B cell (primary cell): ENCODE measurements around the gene HS6ST2. TPM values are rescaled to one million over a fixed set of nuclear protein-coding genes. Genes with fewer than 3 reads are reported as not detected.

Experiments
- ATAC-seq: fragments of 200-7000 bp; cut with Tn5 transposase; one replicate; pipeline ENCODE4 v1.10.0; 2021; ENCODE audit warnings: low read depth, mild to moderate bottlenecking, moderate number of reproducible peaks, moderate library complexity
- CTCF ChIA-PET: fragments of 350-600 bp; sonication (Branson Sonifier 250); formaldehyde crosslinking; loops from one replicate; lab custom pipeline; 2021; ENCODE audit warnings: antibody characterized with exemption, inconsistent platforms; lab: Charles Lee
- POLR2A ChIA-PET: fragments of 350-600 bp; sonication (Branson Sonifier 250); formaldehyde crosslinking; loops from one replicate; lab custom pipeline; 2021; ENCODE audit warnings: antibody characterized with exemption; lab: Charles Lee
- DNase-seq: peaks from one replicate; pipeline ENCODE4 v3.0.0; 2013
- H2AFZ ChIP-seq: 2 replicates; pipeline ENCODE4 v1.6.1; 2012; ENCODE audit warnings: mild to moderate bottlenecking, low read depth, low read length; ENCODE audit not compliant: insufficient read depth, poor library complexity, severe bottlenecking
- H3K27ac ChIP-seq, 2 donors: 1 replicate in 1 of 2; 2 replicates in 1 of 2; pipeline ENCODE4 v1.5.1; 2012 to 2013; ENCODE audit warnings: low read length in 2 of 2, mild to moderate bottlenecking in 2 of 2, moderate library complexity in 1 of 2
- H3K27me3 ChIP-seq, 4 experiments: fragments of 200-600 bp in 1 of 4; sonication (generic) in 1 of 4; replicated peaks in 1 of 4; 1 replicate in 2 of 4; 2 replicates in 2 of 4; pipeline versions ENCODE4 v1.6.1 to v1.7.0; 2013 to 2016; ENCODE audit warnings: low read length in 3 of 4, mild to moderate bottlenecking in 2 of 4, mixed read lengths in 1 of 4, moderate library complexity in 1 of 4; ENCODE audit not compliant: insufficient read depth in 4 of 4, control insufficient read depth in 3 of 4; ENCODE audit errors: control extremely low read depth in 1 of 4
- H3K36me3 ChIP-seq, 2 experiments: replicated peaks in 1 of 2; 1 replicate in 1 of 2; 2 replicates in 1 of 2; pipeline versions ENCODE4 v1.6.1 to v1.7.1; 2013; ENCODE audit warnings: low read length in 1 of 2; ENCODE audit not compliant: insufficient read depth in 2 of 2, control insufficient read depth in 1 of 2; ENCODE audit errors: control extremely low read depth in 1 of 2, extremely low read depth in 1 of 2
- H3K4me1 ChIP-seq, 2 donors: fragments of 200-600 bp in 1 of 2; sonication (generic) in 1 of 2; 1 replicate in 1 of 2; 2 replicates in 1 of 2; pipeline versions ENCODE4 v1.5.1 to v1.6.1; 2013 to 2017; ENCODE audit warnings: low read length in 2 of 2; ENCODE audit not compliant: control insufficient read depth in 2 of 2, insufficient read depth in 2 of 2
- H3K4me2 ChIP-seq: replicated peaks from 2 replicates; pipeline ENCODE3; 2012; ENCODE audit warnings: mild to moderate bottlenecking, low read depth, low read length; ENCODE audit not compliant: poor library complexity, severe bottlenecking
- H3K4me3 ChIP-seq, 5 experiments: fragments of 200-600 bp in 1 of 5; sonication (generic) in 1 of 5; 1 replicate in 3 of 5; 2 replicates in 2 of 5; pipeline versions ENCODE4 v1.5.1 to v1.7.0; 2011 to 2016; ENCODE audit warnings: low read length in 4 of 5, mild to moderate bottlenecking in 4 of 5, low read depth in 2 of 5, control low read depth in 1 of 5, moderate library complexity in 1 of 5; ENCODE audit not compliant: insufficient read depth in 1 of 5; ENCODE audit errors: control extremely low read depth in 1 of 5, extremely low read depth in 1 of 5
- H3K79me2 ChIP-seq: fragments of 200-600 bp; sonication (generic); one replicate; pipeline ENCODE4 v1.6.0; 2016; ENCODE audit warnings: low read length; ENCODE audit not compliant: control insufficient read depth, insufficient read depth
- H3K9ac ChIP-seq: fragments of 200-600 bp; sonication (generic); 2 replicates; pipeline ENCODE4 v1.6.1; 2017; ENCODE audit warnings: mild to moderate bottlenecking, low read length, moderate library complexity
- H3K9me3 ChIP-seq, 3 donors: one replicate each; pipeline versions ENCODE4 v1.6.1 to v1.7.1; 2013; ENCODE audit warnings: low read length in 2 of 3; ENCODE audit not compliant: control insufficient read depth in 2 of 3, insufficient read depth in 1 of 3; ENCODE audit errors: control extremely low read depth in 1 of 3
- H4K20me1 ChIP-seq: 2 replicates; pipeline ENCODE4 v1.6.0; 2012; ENCODE audit warnings: mild to moderate bottlenecking, low read length; ENCODE audit not compliant: insufficient read depth, control insufficient read depth, poor library complexity, severe bottlenecking
- H3K27ac Mint-ChIP-seq: one replicate; pipeline ENCODE4 v1.8.0; 2021; ENCODE audit warnings: mixed read lengths
- H3K27me3 Mint-ChIP-seq: one replicate; pipeline ENCODE4 v1.8.0; 2021; ENCODE audit warnings: mixed read lengths
- H3K4me1 Mint-ChIP-seq: one replicate; pipeline ENCODE4 v1.8.0; 2021; ENCODE audit warnings: mixed read lengths
- H3K4me3 Mint-ChIP-seq: one replicate; pipeline ENCODE4 v1.8.0; 2021; ENCODE audit warnings: mixed read lengths
- H3K9me3 Mint-ChIP-seq: one replicate; pipeline ENCODE4 v1.8.0; 2022; ENCODE audit warnings: mixed read lengths; ENCODE audit not compliant: insufficient read depth
- EZH2 ChIP-seq: IDR thresholded peaks from 2 replicates; pipeline ENCODE4 v1.6.1; 2012; ENCODE audit warnings: borderline replicate concordance, low read depth, mild to moderate bottlenecking, moderate library complexity, low read length; ENCODE audit not compliant: insufficient read depth, poor library complexity, severe bottlenecking
- whole genome bisulfite sequencing: methylation state at CpG from one replicate; pipeline ENCODE4 v1.1.5; 2013; ENCODE audit warnings: missing lambda C conversion rate; ENCODE audit not compliant: insufficient coverage; 5-methylcytosine and 5-hydroxymethylcytosine counted together
- intact Hi-C: fragments of 100-400 bp; cut with micrococcal nuclease; formaldehyde crosslinking; loops from one replicate; pipeline ENCODE4 v1.10.0; 2022
- polyA plus RNA-seq: library from polyadenylated mRNA; depleted of rRNA; stranded (reverse); fragments of >200 nt; gene quantifications from 2 replicates; pipeline ENCODE4 v1.2.3, GENCODE V29; 2012
- total RNA-seq, 2 donors: library from RNA; stranded (reverse); fragments of 120-200 nt in 1 of 2; gene quantifications; 1 replicate in 1 of 2; 2 replicates in 1 of 2; pipeline versions ENCODE4 v1.2.3 to v1.2.4, GENCODE V29; 2013 to 2022
- TF ChIP-seq, protein P1 (sequence below): fragments of 200-600 bp; IDR thresholded peaks from one replicate; pipeline ENCODE4 v1.8.0; 2022; ENCODE audit warnings: antibody characterized with exemption, mild to moderate bottlenecking

Gene HS6ST2
- total and polyA plus RNA-seq, 2 donors (not counting 1 experiment from before 2014, with no cell fraction given) = not detected

DNA sequence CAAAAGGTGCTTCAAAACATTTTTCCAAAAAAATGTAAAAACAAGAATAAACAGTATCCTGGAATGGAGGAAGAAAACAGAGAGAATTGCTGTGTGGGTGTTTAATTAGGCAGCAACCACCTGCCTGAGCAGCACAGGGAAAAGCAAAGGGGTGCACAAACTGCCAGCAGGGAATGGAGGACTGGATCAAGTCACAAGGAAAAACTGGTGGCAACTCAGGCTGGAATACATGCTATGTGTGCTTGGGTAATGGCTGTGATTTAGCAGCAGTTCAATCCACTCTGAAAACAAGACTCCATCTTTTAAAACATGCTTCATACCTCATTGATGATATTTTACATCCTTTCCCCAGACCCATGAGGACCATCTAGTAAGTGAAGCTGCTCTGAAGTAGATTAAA is 179.5 kb downstream of the HS6ST2 start:
- Histone ChIP-seq H4K20me1 (no peaks in the 10 kb centered on the region), H3K4me2 (no peak overlapping the region), H2AFZ (no peak overlapping the region), H3K27me3 (no peaks in the 10 kb centered on the region), H3K4me3 (no peak overlapping the region), H3K27ac (no peak overlapping the region), H3K4me1 (no peaks in the 10 kb centered on the region), H3K9ac (no peak overlapping the region), H3K79me2 (no peaks in the 10 kb centered on the region), H3K9me3 (no peaks in the 10 kb centered on the region), H3K36me3 (no peaks in the 10 kb centered on the region)
- Mint-ChIP-seq H3K4me1 (peaks cover 2% of the 10 kb centered on the region), H3K9me3 (no peaks in the 10 kb centered on the region), H3K27ac (no peak overlapping the region), H3K4me3 (no peak overlapping the region), H3K27me3 (no peaks in the 10 kb centered on the region)
- no peak for DNase-seq
- ChIA-PET POLR2A (no interaction called here), CTCF (no interaction called here)
- ATAC-seq = no peak
- TF ChIP-seq EZH2 = no peak
- TF ChIP-seq, protein P1, sequence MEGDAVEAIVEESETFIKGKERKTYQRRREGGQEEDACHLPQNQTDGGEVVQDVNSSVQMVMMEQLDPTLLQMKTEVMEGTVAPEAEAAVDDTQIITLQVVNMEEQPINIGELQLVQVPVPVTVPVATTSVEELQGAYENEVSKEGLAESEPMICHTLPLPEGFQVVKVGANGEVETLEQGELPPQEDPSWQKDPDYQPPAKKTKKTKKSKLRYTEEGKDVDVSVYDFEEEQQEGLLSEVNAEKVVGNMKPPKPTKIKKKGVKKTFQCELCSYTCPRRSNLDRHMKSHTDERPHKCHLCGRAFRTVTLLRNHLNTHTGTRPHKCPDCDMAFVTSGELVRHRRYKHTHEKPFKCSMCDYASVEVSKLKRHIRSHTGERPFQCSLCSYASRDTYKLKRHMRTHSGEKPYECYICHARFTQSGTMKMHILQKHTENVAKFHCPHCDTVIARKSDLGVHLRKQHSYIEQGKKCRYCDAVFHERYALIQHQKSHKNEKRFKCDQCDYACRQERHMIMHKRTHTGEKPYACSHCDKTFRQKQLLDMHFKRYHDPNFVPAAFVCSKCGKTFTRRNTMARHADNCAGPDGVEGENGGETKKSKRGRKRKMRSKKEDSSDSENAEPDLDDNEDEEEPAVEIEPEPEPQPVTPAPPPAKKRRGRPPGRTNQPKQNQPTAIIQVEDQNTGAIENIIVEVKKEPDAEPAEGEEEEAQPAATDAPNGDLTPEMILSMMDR = no peak
- intact Hi-C loops = no loop called here

DNA sequence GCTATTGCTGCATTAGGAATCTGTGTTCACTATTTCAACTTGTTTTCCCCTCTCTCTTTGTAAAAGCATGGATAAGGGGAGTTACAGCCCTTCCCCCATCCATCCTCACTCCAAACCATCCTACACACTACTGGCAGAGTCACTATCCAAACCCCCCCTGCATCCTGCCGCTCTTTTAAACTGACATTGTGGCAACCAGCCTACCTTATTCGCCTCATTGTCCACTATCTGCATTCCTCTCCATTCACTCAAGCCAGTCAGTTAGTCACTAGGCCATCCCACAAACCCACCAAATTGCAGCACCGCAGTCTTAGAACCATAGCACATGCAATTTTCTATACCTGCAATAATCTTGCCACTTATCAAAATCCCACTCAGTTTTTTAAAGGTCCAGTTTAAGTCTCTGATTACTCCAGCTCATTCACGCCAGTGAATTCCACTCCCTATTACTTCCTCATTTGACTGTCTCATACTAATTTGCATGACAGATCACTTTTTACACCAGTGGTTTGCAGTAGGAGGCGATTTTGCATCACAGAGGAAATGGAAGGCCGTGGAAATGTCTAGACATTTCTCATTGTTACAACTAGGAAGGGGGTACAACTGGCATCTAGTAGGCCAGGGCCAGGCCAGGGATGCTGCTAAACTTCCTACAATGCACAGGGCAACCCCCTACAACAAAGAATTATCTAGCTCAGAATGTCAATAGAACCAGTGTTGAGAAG is 181.8 kb downstream of the HS6ST2 start:
- no peaks in the 10 kb centered on the region for H3K79me2 ChIP-seq
- TF ChIP-seq EZH2 = no peak
- TF ChIP-seq, protein P1 = no peak
- no peaks in the 10 kb centered on the region for H3K36me3 ChIP-seq
- no peak overlapping the region for H3K4me3 Mint-ChIP-seq
- no peak overlapping the region for H3K4me2 ChIP-seq
- DNase-seq = no peak
- no peaks in the 10 kb centered on the region for H3K9me3 ChIP-seq
- no peak for ATAC-seq
- H3K27ac ChIP-seq = no peak overlapping the region
- no peaks in the 10 kb centered on the region for H4K20me1 ChIP-seq
- no peaks in the 10 kb centered on the region for H3K27me3 ChIP-seq
- no peaks in the 10 kb centered on the region for H3K4me1 ChIP-seq
- peaks cover 2% of the 10 kb centered on the region for H3K4me1 Mint-ChIP-seq
- POLR2A ChIA-PET = no interaction called here
- H3K9ac ChIP-seq = no peak overlapping the region
- WGBS = 100% methylated on average over 1 of the region's 6 CpGs
- H3K27me3 Mint-ChIP-seq = no peaks in the 10 kb centered on the region
- no peaks in the 10 kb centered on the region for H3K9me3 Mint-ChIP-seq
- no peak overlapping the region for H3K27ac Mint-ChIP-seq
- intact Hi-C loops = no loop called here
- no peak overlapping the region for H2AFZ ChIP-seq
- no peak overlapping the region for H3K4me3 ChIP-seq
- CTCF ChIA-PET = no interaction called here
